ENCODE data around the gene ZNF473. TPM values are rescaled to one million over a fixed set of nuclear protein-coding genes. Genes with fewer than 3 reads are reported as not detected.

The ZNF473 gene
- total and polyA plus RNA-seq, 2 donors (not counting 1 experiment from before 2014, with no cell fraction given) = 5.5 to 9.8 TPM

GRCh38 chr19:50061650-50062049, 35.8 kb downstream of the ZNF473 start:
- Histone ChIP-seq H2AFZ (ENCODE audit: insufficient read depth, low read depth, low read length, poor library complexity, severe bottlenecking) (no peak overlapping the region), H3K36me3 (replicated peaks in 1 of 2; ENCODE audit: control extremely low read depth in 1 of 2, control insufficient read depth in 1 of 2, extremely low read depth in 1 of 2, insufficient read depth in 2 of 2, low read length in 1 of 2) (no peaks in the 10 kb centered on the region), H3K79me2 (ENCODE audit: control insufficient read depth, insufficient read depth, low read length) (no peaks in the 10 kb centered on the region), H3K9me3 (ENCODE audit: control extremely low read depth in 1 of 3, control insufficient read depth in 2 of 3, insufficient read depth in 1 of 3, low read length in 2 of 3) (peaks cover 1 to 33% (median 22%) of the 10 kb centered on the region in 3 donors), H4K20me1 (ENCODE audit: control insufficient read depth, insufficient read depth, low read length, poor library complexity, severe bottlenecking) (no peaks in the 10 kb centered on the region), H3K4me2 (replicated peaks; ENCODE audit: low read depth, low read length, poor library complexity, severe bottlenecking) (no peak overlapping the region), H3K4me1 (ENCODE audit: control insufficient read depth in 2 of 2, insufficient read depth in 2 of 2, low read length in 2 of 2) (no peaks in the 10 kb centered on the region), H3K4me3 (ENCODE audit: control extremely low read depth in 1 of 5, extremely low read depth in 1 of 5, insufficient read depth in 1 of 5, low read depth in 2 of 5, low read length in 4 of 5) (no peak overlapping the region), H3K27me3 (replicated peaks in 1 of 4; ENCODE audit: control extremely low read depth in 1 of 4, control insufficient read depth in 3 of 4, insufficient read depth in 4 of 4, low read length in 3 of 4) (no peaks in the 10 kb centered on the region), H3K27ac (ENCODE audit: low read length in 2 of 2) (no peak overlapping the region), H3K9ac (ENCODE audit: low read length) (no peak overlapping the region)
- WGBS (ENCODE audit: insufficient coverage) = 90% methylated on average over 3 of the region's 5 CpGs
- H3K27ac Mint-ChIP-seq = no peak overlapping the region
- intact Hi-C loops (cut with micrococcal nuclease) = no loop called here
- CTCF ChIA-PET = no interaction called here
- peaks cover 2% of the 10 kb centered on the region for H3K9me3 Mint-ChIP-seq (ENCODE audit: insufficient read depth)
- peaks cover 19% of the 10 kb centered on the region for H3K27me3 Mint-ChIP-seq
- POLR2A ChIA-PET = no interaction called here
- no peaks in the 10 kb centered on the region for H3K4me1 Mint-ChIP-seq
- DNase-seq = no peak
- H3K4me3 Mint-ChIP-seq = no peak overlapping the region
- no peak for ATAC-seq (ENCODE audit: low read depth)
- TF ChIP-seq CTCF (IDR thresholded peaks at IDR 0.05) (no peak), EZH2 (IDR thresholded peaks at IDR 0.05; ENCODE audit: borderline replicate concordance, insufficient read depth, low read depth, low read length, poor library complexity, severe bottlenecking) (no peak)

GRCh38 chr19:50065938-50066337, 40.1 kb downstream of the ZNF473 start:
- TF ChIP-seq CTCF (IDR thresholded peaks at IDR 0.05) (no peak), EZH2 (IDR thresholded peaks at IDR 0.05; ENCODE audit: borderline replicate concordance, insufficient read depth, low read depth, low read length, poor library complexity, severe bottlenecking) (no peak)
- Histone ChIP-seq H3K4me3 (ENCODE audit: control extremely low read depth in 1 of 5, extremely low read depth in 1 of 5, insufficient read depth in 1 of 5, low read depth in 2 of 5, low read length in 4 of 5) (no peak overlapping the region), H3K36me3 (replicated peaks in 1 of 2; ENCODE audit: control extremely low read depth in 1 of 2, control insufficient read depth in 1 of 2, extremely low read depth in 1 of 2, insufficient read depth in 2 of 2, low read length in 1 of 2) (no peaks in the 10 kb centered on the region), H3K9ac (ENCODE audit: low read length) (no peak overlapping the region), H3K27me3 (replicated peaks in 1 of 4; ENCODE audit: control extremely low read depth in 1 of 4, control insufficient read depth in 3 of 4, insufficient read depth in 4 of 4, low read length in 3 of 4) (no peaks in the 10 kb centered on the region), H3K79me2 (ENCODE audit: control insufficient read depth, insufficient read depth, low read length) (no peaks in the 10 kb centered on the region), H3K4me2 (replicated peaks; ENCODE audit: low read depth, low read length, poor library complexity, severe bottlenecking) (no peak overlapping the region), H3K27ac (ENCODE audit: low read length in 2 of 2) (no peak overlapping the region), H3K9me3 (ENCODE audit: control extremely low read depth in 1 of 3, control insufficient read depth in 2 of 3, insufficient read depth in 1 of 3, low read length in 2 of 3) (no peaks in the 10 kb centered on the region), H4K20me1 (ENCODE audit: control insufficient read depth, insufficient read depth, low read length, poor library complexity, severe bottlenecking) (no peaks in the 10 kb centered on the region), H3K4me1 (ENCODE audit: control insufficient read depth in 2 of 2, insufficient read depth in 2 of 2, low read length in 2 of 2) (no peaks in the 10 kb centered on the region), H2AFZ (ENCODE audit: insufficient read depth, low read depth, low read length, poor library complexity, severe bottlenecking) (no peak overlapping the region)
- H3K4me1 Mint-ChIP-seq = no peaks in the 10 kb centered on the region
- H3K27me3 Mint-ChIP-seq = peaks cover 21% of the 10 kb centered on the region
- ATAC-seq (ENCODE audit: low read depth) (no peak), DNase-seq (no peak)
- H3K9me3 Mint-ChIP-seq (ENCODE audit: insufficient read depth) = no peaks in the 10 kb centered on the region
- H3K27ac Mint-ChIP-seq = no peak overlapping the region
- ChIA-PET CTCF (no interaction called here), POLR2A (no interaction called here)
- intact Hi-C loops (cut with micrococcal nuclease) = no loop called here
- 86% methylated on average over 10 of the region's 10 CpGs for WGBS (ENCODE audit: insufficient coverage)
- no peak overlapping the region for H3K4me3 Mint-ChIP-seq

Measured in B cell (primary cell).